Parathyroid adenoma (tissue), 2 donors: ENCODE results near the gene RNF32.

Experiments used
- H2AFZ ChIP-seq: fragments of 300-600 bp; sonication (generic); one replicate; pipeline ENCODE4 v1.7.0; 2017; ENCODE audit warnings: antibody characterized with exemption, mild to moderate bottlenecking
- H3K27ac ChIP-seq: fragments of 300-600 bp; sonication (generic); one replicate; pipeline ENCODE4 v1.7.0; 2017
- H3K27me3 ChIP-seq: fragments of 300-600 bp; sonication (generic); one replicate; pipeline ENCODE4 v1.7.0; 2017; ENCODE audit warnings: low read length; ENCODE audit not compliant: control insufficient read depth, insufficient read depth
- H3K36me3 ChIP-seq: fragments of 300-600 bp; sonication (generic); one replicate; pipeline ENCODE4 v1.7.0; 2017; ENCODE audit warnings: low read length; ENCODE audit not compliant: control insufficient read depth, insufficient read depth
- H3K4me1 ChIP-seq: fragments of 300-600 bp; sonication (generic); one replicate; pipeline ENCODE4 v1.7.0; 2017; ENCODE audit warnings: control low read depth
- H3K4me2 ChIP-seq: fragments of 300-600 bp; sonication (generic); one replicate; pipeline ENCODE4 v1.7.0; 2017; ENCODE audit warnings: low read length
- H3K4me3 ChIP-seq: fragments of 300-600 bp; sonication (generic); one replicate; pipeline ENCODE4 v1.7.0; 2017; ENCODE audit warnings: low read depth, low read length
- H3K79me2 ChIP-seq: fragments of 300-600 bp; sonication (generic); one replicate; pipeline ENCODE4 v1.7.0; 2017; ENCODE audit warnings: control low read depth
- H3K9ac ChIP-seq: fragments of 300-600 bp; sonication (generic); one replicate; pipeline ENCODE4 v1.7.0; 2017; ENCODE audit warnings: mild to moderate bottlenecking
- H3K9me3 ChIP-seq: fragments of 300-600 bp; sonication (generic); one replicate; pipeline ENCODE4 v1.7.0; 2017; ENCODE audit warnings: low read length; ENCODE audit not compliant: control insufficient read depth
- TF ChIP-seq, protein P1 (sequence below): fragments of 300-600 bp; sonication (generic); IDR thresholded peaks from one replicate; pipeline ENCODE4 v1.7.0; 2017; ENCODE audit warnings: antibody characterized with exemption, mild to moderate bottlenecking
- donor health status: primary hyperparathyroidism.

RNF32 gene

DNA sequence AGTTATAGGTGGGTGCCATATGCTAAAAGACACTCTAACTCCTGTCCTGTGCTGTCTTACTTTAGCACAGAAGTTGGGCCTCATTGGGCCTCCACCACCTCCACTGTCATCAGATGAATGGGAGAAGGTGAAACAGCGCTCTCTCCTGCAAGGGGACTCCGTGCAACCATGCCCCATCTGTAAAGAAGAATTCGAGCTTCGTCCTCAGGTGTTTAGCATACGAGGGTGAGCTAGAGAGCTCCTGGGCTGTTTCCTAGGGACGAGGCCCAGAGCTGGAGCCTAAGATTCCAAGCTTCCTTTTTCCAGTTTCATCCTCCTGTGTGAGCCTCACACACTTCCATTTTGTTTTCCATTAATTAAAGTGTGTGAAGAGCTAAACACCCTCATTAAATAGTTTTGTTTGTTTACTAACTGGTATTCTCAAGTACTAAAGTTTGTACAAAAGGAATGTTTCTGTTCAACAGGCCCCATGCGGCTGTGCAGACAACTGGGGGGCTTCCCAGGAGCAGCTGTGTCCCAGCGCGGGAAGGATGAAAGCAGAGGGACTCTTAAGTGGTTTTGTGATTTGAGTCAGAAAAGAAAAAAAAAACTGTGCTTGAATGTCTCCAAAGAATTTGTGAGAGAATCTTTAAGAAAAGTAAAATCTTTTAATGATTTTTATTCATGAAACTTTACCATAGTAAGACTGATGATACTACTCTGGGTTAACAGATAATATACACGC, 14.1 kb downstream of the RNF32 start:
- Histone ChIP-seq H3K4me2 (no peak overlapping the region), H3K36me3 (no peaks in the 10 kb centered on the region), H2AFZ (no peak overlapping the region), H3K27ac (no peak overlapping the region), H3K4me3 (no peak overlapping the region), H3K9me3 (no peaks in the 10 kb centered on the region), H3K79me2 (no peaks in the 10 kb centered on the region), H3K27me3 (no peaks in the 10 kb centered on the region), H3K4me1 (no peaks in the 10 kb centered on the region), H3K9ac (no peak overlapping the region)
- TF ChIP-seq, protein P1, sequence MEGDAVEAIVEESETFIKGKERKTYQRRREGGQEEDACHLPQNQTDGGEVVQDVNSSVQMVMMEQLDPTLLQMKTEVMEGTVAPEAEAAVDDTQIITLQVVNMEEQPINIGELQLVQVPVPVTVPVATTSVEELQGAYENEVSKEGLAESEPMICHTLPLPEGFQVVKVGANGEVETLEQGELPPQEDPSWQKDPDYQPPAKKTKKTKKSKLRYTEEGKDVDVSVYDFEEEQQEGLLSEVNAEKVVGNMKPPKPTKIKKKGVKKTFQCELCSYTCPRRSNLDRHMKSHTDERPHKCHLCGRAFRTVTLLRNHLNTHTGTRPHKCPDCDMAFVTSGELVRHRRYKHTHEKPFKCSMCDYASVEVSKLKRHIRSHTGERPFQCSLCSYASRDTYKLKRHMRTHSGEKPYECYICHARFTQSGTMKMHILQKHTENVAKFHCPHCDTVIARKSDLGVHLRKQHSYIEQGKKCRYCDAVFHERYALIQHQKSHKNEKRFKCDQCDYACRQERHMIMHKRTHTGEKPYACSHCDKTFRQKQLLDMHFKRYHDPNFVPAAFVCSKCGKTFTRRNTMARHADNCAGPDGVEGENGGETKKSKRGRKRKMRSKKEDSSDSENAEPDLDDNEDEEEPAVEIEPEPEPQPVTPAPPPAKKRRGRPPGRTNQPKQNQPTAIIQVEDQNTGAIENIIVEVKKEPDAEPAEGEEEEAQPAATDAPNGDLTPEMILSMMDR, result no peak

DNA sequence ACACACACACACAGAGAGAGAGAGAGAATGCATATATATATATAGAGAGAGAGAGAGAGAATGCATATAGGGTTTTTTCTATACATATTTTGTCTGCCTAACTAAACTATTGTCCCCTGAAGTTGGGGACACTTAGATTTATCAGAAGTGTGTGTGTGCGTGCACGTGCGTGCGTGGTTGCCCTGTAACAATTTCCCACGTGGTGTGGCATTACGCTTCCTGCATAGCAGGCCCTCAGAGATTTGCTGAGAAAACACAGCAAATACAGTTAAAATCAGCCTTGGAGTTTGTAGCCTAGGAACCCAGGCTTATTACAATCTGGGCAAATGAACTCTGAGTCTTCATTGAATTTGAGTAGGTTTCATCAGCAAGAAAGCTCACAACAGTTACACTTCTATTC, 14.7 kb downstream of the RNF32 start:
- H3K4me1 ChIP-seq, result no peaks in the 10 kb centered on the region
- no peaks in the 10 kb centered on the region for H3K79me2 ChIP-seq
- no peaks in the 10 kb centered on the region for H3K27me3 ChIP-seq
- H2AFZ ChIP-seq, result no peak overlapping the region
- no peak overlapping the region for H3K9ac ChIP-seq
- no peaks in the 10 kb centered on the region for H3K36me3 ChIP-seq
- H3K27ac ChIP-seq, result no peak overlapping the region
- no peaks in the 10 kb centered on the region for H3K9me3 ChIP-seq
- no peak overlapping the region for H3K4me2 ChIP-seq
- TF ChIP-seq, protein P1, result no peak
- no peak overlapping the region for H3K4me3 ChIP-seq

DNA sequence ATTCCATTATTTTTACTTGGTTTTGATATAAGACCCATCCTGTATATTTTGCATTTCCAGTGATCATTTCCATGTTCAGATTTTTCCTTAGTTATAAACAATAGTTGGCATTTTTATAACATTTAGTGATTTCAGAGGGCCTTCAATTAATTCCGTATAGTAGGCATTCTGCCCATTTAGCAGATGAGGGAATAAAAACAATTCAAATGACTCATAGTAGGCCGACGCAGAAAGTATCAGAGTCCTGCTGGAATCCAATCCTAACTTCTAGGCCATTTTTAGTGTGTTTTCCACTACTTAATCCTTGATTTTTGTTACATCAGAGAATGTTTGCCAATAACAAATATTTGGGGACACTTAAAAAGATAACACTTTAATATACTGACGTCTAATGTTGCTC, 15.4 kb downstream of the RNF32 start:
- Histone ChIP-seq H3K4me2 (no peak overlapping the region), H3K4me3 (no peak overlapping the region), H3K27ac (no peak overlapping the region), H3K4me1 (no peaks in the 10 kb centered on the region), H3K79me2 (no peaks in the 10 kb centered on the region), H2AFZ (no peak overlapping the region), H3K9me3 (no peaks in the 10 kb centered on the region), H3K9ac (no peak overlapping the region), H3K27me3 (no peaks in the 10 kb centered on the region), H3K36me3 (no peaks in the 10 kb centered on the region)
- TF ChIP-seq, protein P1, result no peak

DNA sequence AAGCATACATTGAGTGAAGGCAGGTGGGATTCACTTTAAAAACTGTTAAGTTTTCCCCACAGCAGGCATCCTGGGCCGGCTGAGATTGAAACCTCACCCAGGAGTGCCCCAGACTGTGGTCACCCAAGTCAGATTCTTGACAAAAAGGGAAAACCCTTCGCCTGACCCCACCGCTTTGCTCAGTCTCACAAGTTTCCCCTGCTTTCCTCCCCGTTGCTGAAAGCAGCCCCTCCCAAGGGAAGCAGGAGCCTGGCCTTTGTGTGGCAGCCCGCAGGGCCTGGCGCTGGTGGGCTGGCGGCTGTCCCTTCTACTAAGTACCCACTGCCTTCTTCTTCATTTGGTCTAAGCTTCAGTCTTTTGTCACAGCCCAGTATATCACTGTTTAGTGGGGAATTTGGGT, 16.0 kb downstream of the RNF32 start:
- H2AFZ ChIP-seq, result no peak overlapping the region
- H3K36me3 ChIP-seq, result no peaks in the 10 kb centered on the region
- TF ChIP-seq, protein P1, result no peak
- H3K9me3 ChIP-seq, result no peaks in the 10 kb centered on the region
- no peak overlapping the region for H3K27ac ChIP-seq
- H3K9ac ChIP-seq, result no peak overlapping the region
- H3K27me3 ChIP-seq, result no peaks in the 10 kb centered on the region
- H3K79me2 ChIP-seq, result no peaks in the 10 kb centered on the region
- no peak overlapping the region for H3K4me2 ChIP-seq
- H3K4me1 ChIP-seq, result no peaks in the 10 kb centered on the region
- H3K4me3 ChIP-seq, result no peak overlapping the region

DNA sequence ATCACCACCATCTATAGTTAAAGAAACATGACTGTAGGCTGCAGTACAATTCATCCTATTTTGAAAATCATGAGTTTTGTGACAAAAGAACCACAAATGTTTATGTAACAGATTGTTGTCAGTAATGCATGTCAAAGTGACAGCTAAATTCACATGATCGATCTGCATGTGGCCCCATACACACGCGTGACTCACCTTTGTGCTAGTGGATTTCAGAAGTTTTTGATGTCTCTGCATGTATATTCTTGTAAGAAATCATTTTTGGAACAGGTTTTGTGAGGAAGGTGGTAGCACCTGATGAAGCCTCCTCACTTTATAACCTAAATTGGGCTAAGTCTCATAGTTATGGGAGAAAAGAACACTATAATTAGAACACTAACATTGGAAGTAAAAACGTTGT, 17.1 kb downstream of the RNF32 start:
- Histone ChIP-seq H2AFZ (no peak overlapping the region), H3K36me3 (no peaks in the 10 kb centered on the region), H3K9ac (no peak overlapping the region), H3K79me2 (no peaks in the 10 kb centered on the region), H3K27ac (no peak overlapping the region), H3K4me2 (no peak overlapping the region), H3K27me3 (no peaks in the 10 kb centered on the region), H3K4me1 (no peaks in the 10 kb centered on the region), H3K4me3 (no peak overlapping the region), H3K9me3 (no peaks in the 10 kb centered on the region)
- TF ChIP-seq, protein P1, result no peak
